KMS-11 (cell line): Measurements from ENCODE around the gene DBR1.
A peak's percentile ranks its signal among the peaks of the same experiment; 100 is the strongest.

ENCODE experiments used
- H2AFZ ChIP-seq: fragments of 200-600 bp; sonication (generic); 2 replicates; pipeline ENCODE4 v1.6.1; 2016; ENCODE audit warnings: antibody characterized with exemption, mixed run types, low read depth
- H3K27ac ChIP-seq: fragments of 200-600 bp; sonication (generic); 2 replicates; pipeline ENCODE4 v1.6.1; 2016; ENCODE audit warnings: mild to moderate bottlenecking, mixed run types
- H3K27me3 ChIP-seq: fragments of 200-600 bp; sonication (generic); 2 replicates; pipeline ENCODE4 v1.6.1; 2017; ENCODE audit warnings: mild to moderate bottlenecking, low read depth, mixed run types, moderate library complexity; ENCODE audit not compliant: insufficient read depth
- H3K36me3 ChIP-seq: fragments of 200-600 bp; sonication (generic); 2 replicates; pipeline ENCODE4 v1.6.1; 2017; ENCODE audit warnings: mild to moderate bottlenecking, mixed run types; ENCODE audit not compliant: insufficient read depth
- H3K4me1 ChIP-seq: fragments of 200-600 bp; sonication (generic); 2 replicates; pipeline ENCODE4 v1.6.1; 2016; ENCODE audit warnings: mild to moderate bottlenecking, low read depth, mixed run types; ENCODE audit not compliant: poor library complexity, severe bottlenecking
- H3K4me2 ChIP-seq: fragments of 200-600 bp; sonication (generic); 2 replicates; pipeline ENCODE4 v1.7.0; 2016; ENCODE audit warnings: mild to moderate bottlenecking, mixed run types
- H3K4me3 ChIP-seq: fragments of 200-600 bp; sonication (generic); IDR thresholded peaks from 2 replicates; pipeline ENCODE4 v1.6.1; 2017; ENCODE audit warnings: low read depth, low read length, mixed read lengths; ENCODE audit not compliant: insufficient read depth
- H3K79me2 ChIP-seq: fragments of 200-600 bp; sonication (generic); 2 replicates; pipeline ENCODE4 v1.6.1; 2016; ENCODE audit warnings: low read depth, mixed run types; ENCODE audit not compliant: insufficient read depth
- H3K9ac ChIP-seq: fragments of 200-600 bp; sonication (generic); 2 replicates; pipeline ENCODE4 v1.6.1; 2016; ENCODE audit warnings: mild to moderate bottlenecking, mixed run types
- H4K20me1 ChIP-seq: fragments of 200-600 bp; sonication (generic); 2 replicates; pipeline ENCODE4 v1.6.1; 2016; ENCODE audit warnings: mild to moderate bottlenecking, mixed run types; ENCODE audit not compliant: insufficient read depth
- TF ChIP-seq, protein P1 (sequence below): fragments of 200-600 bp; sonication (generic); conservative IDR thresholded peaks from 2 replicates; pipeline ENCODE4 v1.6.1; 2017; ENCODE audit warnings: low read depth, mild to moderate bottlenecking, antibody characterized with exemption, low read length, moderate library complexity, mixed read lengths

DBR1 gene, protein sequence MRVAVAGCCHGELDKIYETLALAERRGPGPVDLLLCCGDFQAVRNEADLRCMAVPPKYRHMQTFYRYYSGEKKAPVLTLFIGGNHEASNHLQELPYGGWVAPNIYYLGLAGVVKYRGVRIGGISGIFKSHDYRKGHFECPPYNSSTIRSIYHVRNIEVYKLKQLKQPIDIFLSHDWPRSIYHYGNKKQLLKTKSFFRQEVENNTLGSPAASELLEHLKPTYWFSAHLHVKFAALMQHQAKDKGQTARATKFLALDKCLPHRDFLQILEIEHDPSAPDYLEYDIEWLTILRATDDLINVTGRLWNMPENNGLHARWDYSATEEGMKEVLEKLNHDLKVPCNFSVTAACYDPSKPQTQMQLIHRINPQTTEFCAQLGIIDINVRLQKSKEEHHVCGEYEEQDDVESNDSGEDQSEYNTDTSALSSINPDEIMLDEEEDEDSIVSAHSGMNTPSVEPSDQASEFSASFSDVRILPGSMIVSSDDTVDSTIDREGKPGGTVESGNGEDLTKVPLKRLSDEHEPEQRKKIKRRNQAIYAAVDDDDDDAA

DNA sequence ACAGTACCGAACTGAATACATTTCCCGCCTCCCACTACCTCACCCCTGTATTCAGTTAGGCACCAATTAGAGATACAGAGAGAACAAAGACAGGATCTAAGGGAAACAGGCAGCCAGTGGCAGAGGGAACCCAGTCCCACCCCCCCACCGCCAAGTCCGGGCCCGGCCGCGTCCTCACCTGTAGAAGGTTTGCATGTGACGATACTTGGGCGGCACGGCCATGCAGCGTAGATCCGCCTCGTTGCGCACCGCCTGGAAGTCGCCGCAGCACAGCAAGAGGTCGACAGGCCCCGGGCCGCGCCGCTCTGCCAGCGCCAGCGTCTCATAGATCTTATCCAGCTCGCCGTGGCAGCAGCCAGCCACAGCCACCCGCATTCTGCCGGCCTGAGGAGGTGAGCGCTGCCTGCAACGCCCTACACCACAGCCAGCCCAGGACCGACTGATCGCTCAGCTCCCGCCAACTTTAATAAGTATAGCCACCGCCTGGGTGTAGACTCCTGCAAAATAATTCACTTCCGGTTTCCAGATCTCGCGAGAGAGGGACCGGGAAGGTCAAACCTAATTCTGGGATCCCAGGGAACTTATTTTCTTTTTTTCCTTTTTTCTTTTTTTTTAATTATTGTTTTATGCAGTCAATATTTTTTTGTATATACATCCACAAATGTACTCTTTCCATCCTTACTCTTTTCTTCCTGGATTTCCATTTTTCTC, at the start of gene DBR1:
Gene DBR1 (minus strand): TSS at position 501 of the 711 bp plus-strand sequence. CDS start 126 bp downstream, at position 375.
- peak within 1 kb of the TSS; percentile 94 for H2AFZ ChIP-seq
- no peaks in the 10 kb centered on the region for H4K20me1 ChIP-seq
- H3K79me2 ChIP-seq: peaks cover 10% of the 10 kb centered on the region
- H3K4me3 ChIP-seq: no peak within 1 kb of the TSS
- no peaks in the 10 kb centered on the region; the same call in 1 of the 2 replicates for H3K36me3 ChIP-seq
- H3K9ac ChIP-seq: peak within 1 kb of the TSS; percentile 75
- peak within 1 kb of the TSS; percentile 69 for H3K27ac ChIP-seq
- H3K4me1 ChIP-seq: peaks cover 26% of the 10 kb centered on the region
- H3K27me3 ChIP-seq: no peaks in the 10 kb centered on the region
- peak within 1 kb of the TSS; percentile 87 for H3K4me2 ChIP-seq
- TF ChIP-seq, protein P1, sequence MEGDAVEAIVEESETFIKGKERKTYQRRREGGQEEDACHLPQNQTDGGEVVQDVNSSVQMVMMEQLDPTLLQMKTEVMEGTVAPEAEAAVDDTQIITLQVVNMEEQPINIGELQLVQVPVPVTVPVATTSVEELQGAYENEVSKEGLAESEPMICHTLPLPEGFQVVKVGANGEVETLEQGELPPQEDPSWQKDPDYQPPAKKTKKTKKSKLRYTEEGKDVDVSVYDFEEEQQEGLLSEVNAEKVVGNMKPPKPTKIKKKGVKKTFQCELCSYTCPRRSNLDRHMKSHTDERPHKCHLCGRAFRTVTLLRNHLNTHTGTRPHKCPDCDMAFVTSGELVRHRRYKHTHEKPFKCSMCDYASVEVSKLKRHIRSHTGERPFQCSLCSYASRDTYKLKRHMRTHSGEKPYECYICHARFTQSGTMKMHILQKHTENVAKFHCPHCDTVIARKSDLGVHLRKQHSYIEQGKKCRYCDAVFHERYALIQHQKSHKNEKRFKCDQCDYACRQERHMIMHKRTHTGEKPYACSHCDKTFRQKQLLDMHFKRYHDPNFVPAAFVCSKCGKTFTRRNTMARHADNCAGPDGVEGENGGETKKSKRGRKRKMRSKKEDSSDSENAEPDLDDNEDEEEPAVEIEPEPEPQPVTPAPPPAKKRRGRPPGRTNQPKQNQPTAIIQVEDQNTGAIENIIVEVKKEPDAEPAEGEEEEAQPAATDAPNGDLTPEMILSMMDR: no peak

DNA sequence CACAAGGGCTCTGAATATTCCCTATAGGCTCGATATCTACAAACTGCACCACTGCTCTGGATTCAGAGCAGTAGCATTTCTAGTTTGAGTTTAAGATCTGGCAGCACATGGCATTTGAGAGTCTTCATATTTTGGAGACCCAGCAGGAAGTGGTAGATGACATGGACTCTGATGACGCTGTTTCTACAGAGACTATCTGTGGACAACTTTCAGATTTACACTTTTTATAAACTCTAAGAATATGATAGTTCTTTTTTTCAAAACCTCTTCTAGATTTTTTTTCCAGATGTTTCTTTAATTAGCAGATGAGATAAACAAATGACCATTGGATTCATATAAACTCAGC, 48.2 kb upstream of the DBR1 start:
- Histone ChIP-seq H3K4me2 (no peak overlapping the region), H3K79me2 (no peaks in the 10 kb centered on the region; the same call in 1 of the 2 replicates), H3K27ac (no peak overlapping the region), H4K20me1 (no peaks in the 10 kb centered on the region), H3K9ac (no peak overlapping the region), H3K4me1 (peaks cover 3% of the 10 kb centered on the region), H3K27me3 (no peaks in the 10 kb centered on the region), H3K4me3 (no peak overlapping the region), H3K36me3 (no peaks in the 10 kb centered on the region; the same call in 1 of the 2 replicates), H2AFZ (no peak overlapping the region)
- TF ChIP-seq, protein P1: no peak

DNA sequence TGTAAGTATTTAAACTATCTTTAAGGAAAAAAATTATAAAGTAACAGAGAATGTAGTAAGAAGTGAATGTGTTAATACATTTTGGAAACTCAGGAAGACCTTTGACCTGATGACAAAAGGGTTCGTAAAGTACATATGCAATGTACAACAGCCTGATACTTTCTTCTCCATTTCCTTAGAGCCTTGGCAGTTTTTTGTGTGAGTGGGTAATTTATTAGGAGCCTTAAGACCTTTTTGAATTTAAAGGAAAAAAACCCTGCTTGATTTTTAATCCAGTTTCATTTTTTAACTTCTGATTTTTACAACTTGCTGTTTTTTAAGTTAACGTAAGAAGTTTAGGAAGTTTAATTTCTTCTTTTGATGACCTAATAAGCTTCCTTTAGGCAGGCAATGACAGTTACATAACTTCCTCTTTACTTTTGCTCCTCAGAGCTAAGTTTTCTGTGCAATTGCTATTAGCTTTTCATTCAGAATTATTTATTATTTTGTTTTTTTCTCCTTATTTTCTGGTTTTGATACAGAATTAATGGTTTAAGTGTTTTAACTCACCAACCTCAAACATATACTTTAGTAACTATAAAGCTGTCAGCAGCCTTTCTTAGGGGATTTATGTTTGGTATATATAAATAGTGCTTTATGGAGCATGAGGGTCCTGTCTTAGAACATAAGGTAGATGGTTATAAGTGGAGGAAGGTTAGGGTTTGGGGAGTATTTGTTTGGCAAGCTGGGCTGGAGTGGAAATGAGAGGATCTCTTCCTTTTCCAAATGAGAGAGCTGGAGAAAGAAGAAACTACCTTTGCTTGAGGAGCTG, 47.6 kb upstream of the DBR1 start:
- Histone ChIP-seq H3K79me2 (no peaks in the 10 kb centered on the region; the same call in 1 of the 2 replicates), H2AFZ (no peak overlapping the region), H3K36me3 (no peaks in the 10 kb centered on the region; the same call in 1 of the 2 replicates), H3K27me3 (no peaks in the 10 kb centered on the region), H3K4me2 (no peak overlapping the region), H3K9ac (no peak overlapping the region), H3K4me1 (peaks cover 3% of the 10 kb centered on the region), H4K20me1 (no peaks in the 10 kb centered on the region), H3K27ac (no peak overlapping the region), H3K4me3 (no peak overlapping the region)
- TF ChIP-seq, protein P1: no peak

DNA sequence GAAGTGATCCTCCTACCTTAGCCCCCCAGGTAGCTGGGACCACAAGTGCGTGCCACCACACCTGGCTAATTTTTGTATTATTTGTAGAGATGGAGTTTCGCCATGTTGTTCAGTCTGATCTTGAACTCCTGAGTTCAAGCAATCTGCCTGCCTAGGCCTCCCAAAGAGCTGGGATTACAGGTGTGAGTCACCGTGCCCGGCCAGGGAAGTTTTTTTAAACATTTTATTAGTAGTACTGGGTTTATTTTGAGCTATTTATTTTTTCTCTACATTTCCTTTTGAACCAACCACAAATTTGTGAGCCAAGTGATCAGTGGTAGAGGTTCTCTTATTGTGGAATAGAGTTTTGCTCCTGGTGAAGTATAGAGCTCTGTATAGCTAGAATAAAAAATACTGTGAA, 46.1 kb upstream of the DBR1 start:
- Histone ChIP-seq H3K4me3 (no peak overlapping the region), H3K9ac (no peak overlapping the region), H3K4me1 (peaks cover 3% of the 10 kb centered on the region), H3K36me3 (no peaks in the 10 kb centered on the region; the same call in 1 of the 2 replicates), H4K20me1 (0 out of 2 replicates have a peak, but pooled peaks cover 7% of the 10 kb centered on the region), H3K27ac (no peak overlapping the region), H3K4me2 (no peak overlapping the region), H3K27me3 (no peaks in the 10 kb centered on the region), H3K79me2 (peaks cover 6% of the 10 kb centered on the region; the same call in 1 of the 2 replicates), H2AFZ (no peak overlapping the region)
- TF ChIP-seq, protein P1: no peak
